SHP77 (cell line): ENCODE data around the gene TNFRSF1B.
"Not testable (repeated sequence)": the region's sequence is repeated elsewhere in the genome, so short reads cannot be mapped to it uniquely, and the experiment has no call there.

Experiments used
- DNase-seq, 2 experiments: peaks; one replicate each; lab custom pipeline; 2025; lab: John Stamatoyannopoulos, UW

The TNFRSF1B gene

DNA sequence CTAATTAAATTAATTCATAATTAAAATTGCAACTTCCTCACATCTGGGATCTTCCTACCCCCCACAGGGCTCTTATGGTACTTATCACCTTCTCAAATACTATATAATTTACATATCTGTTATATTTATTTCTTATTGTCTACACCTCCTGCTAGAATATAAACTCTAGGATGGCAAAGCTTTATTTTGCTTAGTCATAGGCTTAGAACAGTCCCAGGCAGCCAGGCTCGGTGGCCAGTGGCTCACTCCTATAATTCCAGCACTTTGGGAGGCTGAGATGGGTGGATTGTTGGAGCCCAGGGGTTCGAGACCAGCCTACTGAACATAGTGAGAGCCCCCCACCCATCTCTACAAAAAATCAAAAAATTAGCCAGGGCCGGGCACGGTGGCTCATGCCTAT, 53.0 kb downstream of the TNFRSF1B start:
- DNase-seq: no peak

DNA sequence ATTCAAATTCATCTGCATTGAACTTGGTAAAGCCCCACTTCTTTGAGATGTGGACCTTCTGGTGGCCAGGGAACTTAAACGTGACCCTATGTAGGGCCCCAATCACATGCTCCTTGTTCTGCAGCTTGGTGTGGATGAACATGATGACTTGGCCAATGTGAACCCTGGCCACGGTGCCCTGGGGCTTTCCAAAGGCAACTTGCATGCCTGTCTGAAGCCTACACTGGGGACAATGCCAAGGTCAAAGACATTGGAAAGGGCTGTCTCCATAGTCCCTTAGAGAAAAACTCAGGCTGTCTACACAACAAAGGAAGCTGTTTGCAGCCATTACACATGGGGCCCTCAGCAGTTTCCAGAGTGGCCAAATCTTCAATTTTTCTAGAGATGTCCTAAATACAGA, 54.1 kb downstream of the TNFRSF1B start:
- DNase-seq: no peak

DNA sequence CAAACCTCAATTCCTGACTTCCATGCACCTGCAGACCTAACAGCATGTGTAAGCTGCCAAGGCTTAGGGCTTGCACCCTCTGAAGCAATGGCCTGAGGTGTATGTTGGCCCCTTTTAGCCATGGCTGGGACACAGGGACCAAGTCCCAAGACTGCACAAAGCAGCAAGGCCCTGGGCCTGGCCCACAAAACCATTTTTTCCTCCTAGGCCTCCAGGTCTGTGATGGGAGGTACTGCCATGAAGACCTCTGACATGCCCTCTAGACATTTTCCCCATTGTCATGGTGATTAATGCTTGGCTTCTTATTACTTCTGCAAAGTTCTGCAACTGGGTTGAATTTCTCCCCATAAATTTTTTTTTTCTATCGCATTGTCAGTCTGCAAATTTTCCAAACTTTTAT, 55.9 kb downstream of the TNFRSF1B start:
- DNase-seq: not testable (repeated sequence)

DNA sequence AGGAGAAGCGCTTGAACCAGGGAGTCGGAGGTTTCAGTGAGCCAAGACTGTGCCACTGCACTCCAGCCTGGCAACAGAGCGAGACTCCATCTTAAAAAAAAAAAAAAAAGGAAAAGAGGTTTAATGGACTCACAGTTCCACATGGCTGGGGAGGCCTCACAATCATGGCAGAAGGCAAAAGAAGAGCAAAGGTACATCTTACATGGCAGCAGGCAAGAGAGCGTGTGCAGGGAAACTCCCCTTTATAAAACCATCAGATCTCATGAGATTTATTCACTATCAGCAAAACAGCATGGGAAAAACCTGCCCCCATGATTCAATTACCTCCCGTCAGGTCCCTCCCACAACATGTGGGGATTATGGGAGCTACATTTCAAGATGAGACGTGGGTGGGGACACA, 57.3 kb downstream of the TNFRSF1B start:
- DNase-seq: not testable (repeated sequence)

DNA sequence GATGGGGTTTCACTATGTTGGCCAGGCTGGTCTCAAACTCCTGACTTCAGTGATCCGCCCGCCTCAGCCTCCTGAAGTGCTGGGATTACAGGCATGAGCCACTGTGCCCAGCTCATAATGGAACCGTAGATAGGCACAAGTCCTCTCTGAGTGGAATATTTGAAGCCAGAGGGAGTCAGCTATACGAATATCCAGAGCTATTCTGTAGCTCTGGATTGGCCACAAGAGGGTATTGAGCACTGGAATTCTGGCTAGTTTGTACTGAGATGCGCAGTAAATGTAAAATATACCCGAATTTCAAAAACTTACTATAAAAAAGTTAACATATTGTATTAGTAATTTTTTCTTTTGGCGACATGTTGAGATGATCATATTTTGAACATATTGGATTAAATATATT, 62.2 kb downstream of the TNFRSF1B start:
- no peak for DNase-seq

DNA sequence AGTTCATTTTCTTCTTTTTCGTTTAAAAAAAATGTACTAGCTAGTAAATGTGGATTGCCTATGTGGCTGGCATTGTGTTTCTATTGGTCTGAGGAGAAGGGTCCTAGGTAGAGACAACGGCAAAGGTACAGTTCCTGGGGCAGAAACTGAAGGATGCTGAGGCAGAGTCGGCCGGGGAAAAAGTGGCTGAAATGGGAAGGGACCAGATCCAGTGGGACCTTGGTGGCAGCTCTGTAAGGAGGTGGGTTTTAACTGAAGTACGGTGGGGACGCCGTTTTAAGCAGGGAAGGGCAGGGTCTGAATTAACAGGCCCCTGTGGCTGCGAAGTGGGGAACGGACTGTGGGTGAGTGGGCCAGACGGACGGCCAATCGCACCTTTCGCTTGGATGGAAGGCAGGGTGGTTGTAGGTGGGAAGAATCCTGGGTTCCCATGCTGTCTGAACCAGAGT, 62.6 kb downstream of the TNFRSF1B start:
- no peak for DNase-seq

DNA sequence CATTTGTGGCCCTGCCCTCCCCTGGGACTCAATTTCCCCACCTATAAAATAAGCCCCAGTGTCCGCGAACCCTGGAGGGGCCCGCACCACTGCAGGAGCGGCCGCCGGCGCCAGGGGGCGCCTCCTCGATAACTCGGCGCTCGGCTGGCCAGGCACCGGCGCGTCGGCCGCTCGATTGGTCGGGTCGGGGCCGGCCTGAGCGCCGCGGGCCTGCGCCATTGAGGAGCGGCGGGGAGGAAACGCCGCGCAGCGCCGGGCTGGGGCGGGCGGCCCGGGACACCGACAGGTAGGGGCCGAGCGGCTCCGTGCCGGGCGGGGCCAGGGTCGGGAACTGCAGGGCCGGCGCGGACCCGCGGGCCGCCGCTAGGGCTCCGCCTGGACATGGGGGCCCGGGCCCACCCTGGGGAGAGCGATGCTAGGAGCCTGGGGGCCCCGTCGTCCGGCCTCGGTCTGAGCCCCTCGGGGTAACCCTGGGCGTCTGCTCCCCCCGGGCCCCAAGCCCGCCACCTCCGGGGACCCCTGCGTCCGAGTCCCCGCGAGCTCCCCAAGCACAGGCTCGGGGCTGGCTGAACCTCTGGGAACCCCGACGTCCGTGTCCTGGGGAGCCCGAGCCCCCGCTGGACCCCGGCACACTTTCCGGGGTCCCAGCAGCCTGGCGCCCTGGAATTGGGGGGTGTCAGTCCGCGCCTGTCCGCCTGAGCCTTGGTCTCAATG, 63.2 kb downstream of the TNFRSF1B start, which contains the start of gene VPS13D:
TSS of gene VPS13D (plus strand) at position 196 of the 714 bp plus-strand sequence. CDS start 4,237 bp downstream, outside the sequence.
- DNase-seq: peak; percentile 40 to 63

DNA sequence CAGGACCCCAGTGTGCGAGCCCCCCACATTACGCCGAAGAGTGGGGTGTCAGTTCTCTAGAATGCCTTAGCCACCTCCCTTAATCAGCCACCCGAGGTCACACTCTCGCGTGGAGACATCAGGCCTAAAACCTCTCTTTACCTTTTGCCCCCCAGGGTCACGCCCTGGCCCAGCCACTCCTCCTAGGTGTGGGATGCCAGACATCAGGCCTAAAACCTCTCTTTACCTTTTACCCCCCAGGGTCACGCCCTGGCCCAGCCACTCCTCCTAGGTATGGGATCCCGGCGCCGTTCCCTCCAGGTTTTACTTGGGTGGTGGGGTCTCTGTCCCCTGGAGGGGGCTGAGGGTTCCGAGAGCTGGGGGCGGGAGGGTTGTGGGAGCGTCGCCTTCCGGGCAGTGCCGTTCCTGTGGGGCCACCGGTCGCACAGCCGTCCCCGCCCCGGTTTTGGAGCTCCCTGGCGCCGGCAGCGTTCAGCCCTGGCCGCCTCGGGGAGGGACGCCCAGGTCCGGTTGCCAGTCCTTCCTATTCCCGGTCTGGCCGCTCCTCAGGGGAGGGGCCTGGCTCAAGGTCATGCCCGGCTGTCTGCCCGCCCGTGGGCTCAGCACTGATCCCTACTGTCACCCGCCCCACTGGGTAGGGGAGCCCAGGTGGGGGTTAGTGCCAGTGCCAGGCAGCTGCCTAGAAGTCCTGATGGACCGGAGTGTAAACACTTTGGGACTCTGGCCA, 63.9 kb downstream of the TNFRSF1B start:
- no peak for DNase-seq

DNA sequence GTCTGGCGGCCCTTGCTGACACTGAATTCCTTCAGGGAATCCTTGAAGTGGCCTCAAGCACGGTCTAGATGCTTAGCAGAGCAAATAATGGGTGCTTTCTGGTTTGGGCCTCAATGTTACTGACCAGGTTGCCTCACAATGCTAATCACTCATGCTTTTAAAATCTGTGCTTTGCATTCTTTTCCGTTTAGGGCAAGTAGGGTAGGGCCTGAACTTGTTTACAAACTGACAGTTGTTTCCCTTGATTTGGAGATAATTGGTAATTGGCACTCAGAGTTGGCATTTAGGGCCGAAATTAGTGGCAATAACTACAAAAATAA, 64.4 kb downstream of the TNFRSF1B start:
- DNase-seq: no peak

DNA sequence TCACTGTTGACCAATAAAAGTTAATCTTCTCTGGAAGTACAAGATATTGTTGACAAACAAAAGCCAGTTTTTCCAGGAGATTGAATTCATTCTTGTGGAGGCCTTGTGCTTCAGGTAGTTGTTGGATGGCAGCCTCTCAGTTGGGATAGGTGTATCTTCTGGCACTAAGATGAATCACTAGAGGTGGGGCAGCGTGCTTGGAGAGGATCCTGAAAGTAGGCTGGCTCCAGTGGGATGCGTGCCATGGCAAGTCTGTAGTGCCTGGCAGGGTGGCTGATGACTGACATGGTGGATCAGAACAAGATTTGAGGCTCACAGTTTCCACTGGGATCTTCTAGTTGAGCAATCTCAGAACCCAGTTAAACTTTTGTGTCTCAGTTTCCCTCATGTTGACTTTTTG, 65.4 kb downstream of the TNFRSF1B start:
- no peak for DNase-seq

DNA sequence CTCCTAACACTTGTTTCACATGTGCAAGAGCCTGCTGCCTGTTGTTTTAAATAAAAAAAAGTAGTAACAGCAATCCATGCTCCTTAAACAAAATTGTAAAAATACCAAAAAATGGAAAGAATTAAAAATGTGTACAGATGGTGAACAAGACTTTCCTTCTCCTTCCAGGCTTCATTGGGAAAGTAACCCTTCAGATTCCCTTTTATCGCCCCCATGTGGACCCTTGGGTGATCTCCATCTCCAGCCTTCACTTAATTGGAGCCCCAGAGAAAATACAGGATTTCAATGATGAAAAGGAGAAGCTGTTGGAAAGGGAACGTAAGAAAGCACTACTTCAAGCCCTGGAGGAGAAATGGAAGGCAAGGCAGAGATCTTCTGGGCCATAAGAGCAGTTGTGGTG, 77.3 kb downstream of the TNFRSF1B start:
- no peak for DNase-seq

DNA sequence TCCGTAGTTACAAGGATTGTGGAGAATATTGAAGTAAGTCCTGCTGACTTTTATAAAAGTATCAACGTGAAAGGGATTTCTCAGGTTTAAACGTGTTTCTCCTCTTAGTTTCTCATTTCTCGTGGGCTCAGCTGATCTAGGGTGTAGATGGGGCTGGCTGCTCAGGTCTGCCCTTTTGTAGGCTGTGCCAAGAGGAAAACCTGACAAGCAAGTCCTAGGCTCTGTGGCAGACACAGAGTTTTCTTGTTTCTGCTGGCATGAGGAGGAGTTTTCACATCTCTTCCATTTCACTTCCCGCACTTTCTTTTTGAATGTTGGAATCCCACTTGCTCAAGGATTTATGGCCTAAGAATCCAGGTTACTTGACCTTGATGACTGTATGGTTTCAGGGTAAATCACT, 77.8 kb downstream of the TNFRSF1B start:
- DNase-seq: no peak

DNA sequence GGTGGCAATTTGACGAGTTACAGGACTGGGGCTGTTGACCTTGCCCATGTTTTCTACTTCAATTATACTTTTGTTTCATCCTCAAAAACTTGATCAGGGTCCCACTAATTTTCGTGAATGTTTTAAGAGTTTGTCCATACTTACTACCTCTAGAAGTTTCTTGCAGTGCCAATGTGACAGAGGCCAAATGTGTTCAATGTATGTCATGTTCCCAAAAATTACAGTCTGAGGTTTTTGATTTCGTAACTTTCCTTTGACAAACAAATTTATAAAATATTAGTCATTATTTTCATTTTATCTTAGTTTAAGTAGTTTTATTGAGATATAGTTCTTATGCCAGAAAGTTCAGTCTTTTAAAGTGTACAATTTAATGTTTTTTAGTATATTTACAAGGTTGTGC, 78.3 kb downstream of the TNFRSF1B start:
- no peak for DNase-seq

DNA sequence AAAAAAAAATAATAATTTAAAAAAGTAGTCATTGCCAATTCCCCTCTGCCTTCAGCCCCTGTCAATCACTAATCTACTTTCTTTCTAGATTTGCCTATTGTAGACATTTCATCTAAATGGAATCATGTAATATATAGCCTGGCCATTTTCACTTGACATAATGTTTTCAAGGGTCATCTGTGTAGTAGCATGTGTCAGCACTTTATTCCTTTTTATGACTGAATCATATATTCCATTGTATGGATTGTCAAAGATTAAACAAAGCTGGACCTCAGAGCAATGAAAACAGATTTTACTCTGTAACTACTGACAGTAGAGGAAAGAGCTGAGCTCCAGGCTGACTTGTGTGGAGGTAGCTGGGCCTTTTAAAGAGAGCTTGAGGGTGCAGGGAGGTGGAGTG, 78.9 kb downstream of the TNFRSF1B start:
- DNase-seq: no peak

DNA sequence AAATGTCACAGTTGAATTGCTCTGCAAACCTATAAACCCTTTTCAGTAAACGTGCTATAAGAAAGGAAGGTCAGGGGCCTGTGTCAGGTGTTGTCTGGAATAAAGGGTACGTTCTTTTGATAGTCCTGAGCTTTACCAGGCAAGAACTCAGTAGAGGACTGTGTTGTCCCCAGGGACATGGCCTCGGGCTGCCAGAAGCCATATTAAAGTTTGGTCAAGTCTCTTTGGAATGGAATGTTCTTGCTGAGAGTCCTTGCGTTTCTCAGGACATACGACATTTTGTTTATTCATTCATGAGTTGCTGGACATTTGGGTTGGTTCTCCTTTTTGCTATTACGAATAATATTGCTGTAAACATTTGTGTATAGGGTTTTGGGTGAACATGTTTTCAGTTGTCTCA, 79.8 kb downstream of the TNFRSF1B start:
- DNase-seq: no peak

DNA sequence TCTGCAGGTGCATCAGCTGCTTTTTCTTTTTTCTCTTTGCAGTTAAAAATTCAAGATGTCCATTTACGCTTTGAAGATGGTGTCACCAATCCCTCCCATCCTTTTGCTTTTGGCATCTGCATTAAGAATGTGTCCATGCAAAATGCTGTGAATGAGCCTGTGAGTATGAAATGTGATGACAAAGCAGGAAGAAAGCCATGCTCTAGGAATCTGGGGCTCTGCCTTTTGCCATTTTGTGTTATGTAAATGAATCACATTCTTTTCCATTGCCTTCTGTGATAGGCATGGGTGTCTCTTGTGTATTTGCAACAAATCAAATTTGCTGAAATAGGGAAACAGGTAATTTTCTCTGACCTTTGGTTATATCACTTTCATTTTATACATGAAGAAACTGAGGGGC, 82.4 kb downstream of the TNFRSF1B start:
- DNase-seq: no peak

DNA sequence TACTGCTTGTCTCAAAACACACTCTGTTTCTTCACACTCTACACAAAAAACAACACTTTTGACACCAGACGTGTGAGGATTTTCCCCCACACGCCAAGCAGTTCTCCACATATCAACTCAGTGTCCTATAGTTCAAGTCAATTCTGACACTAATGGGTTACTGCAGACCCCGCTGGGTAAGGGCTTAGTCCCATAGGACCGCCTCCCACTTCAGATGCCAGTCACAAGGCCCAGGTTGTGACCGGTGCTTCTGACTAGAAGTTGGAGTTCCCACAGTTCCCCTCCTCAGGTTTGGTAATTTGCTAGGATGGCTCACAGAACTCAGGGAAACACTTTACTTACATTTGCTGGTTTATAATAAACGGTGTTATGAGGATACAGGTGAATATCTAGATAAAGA, 83.0 kb downstream of the TNFRSF1B start:
- DNase-seq: no peak

DNA sequence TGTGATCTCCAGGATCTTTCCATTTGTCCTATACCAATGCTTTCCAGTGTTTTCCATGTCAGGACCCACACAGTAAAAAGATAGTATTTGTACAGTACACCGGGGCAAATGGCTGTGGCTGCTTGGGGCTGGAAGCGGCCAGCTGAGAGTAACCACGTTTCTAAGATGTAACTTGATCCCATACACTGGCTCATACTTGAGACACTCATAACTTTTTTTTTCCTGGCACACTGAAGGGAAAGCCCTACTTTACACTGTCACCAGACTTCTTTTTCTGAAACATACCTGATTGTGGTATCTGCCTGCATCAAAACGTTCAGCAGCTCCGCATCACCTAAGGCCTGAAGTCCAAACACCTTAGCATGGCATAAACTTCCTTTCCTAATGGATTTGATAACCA, 84.7 kb downstream of the TNFRSF1B start:
- DNase-seq: no peak

DNA sequence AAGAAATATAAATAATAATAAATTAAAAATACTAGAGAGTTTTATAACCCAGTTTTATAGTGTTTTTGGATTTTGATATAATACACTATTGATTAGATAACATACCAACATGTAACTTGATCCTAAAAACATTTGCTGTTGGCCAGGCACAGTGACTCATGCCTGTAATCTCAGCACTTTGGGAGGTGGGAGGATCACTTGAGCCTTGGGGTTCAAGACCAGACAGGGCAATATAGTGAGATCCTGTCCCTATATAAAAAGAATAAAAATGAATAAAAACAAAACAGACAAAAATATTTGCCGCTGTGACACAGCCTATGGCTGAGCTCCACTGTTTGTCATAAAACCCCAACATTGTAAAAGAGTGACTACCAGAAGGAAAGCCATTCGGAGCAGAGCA, 89.1 kb downstream of the TNFRSF1B start:
- no peak for DNase-seq

DNA sequence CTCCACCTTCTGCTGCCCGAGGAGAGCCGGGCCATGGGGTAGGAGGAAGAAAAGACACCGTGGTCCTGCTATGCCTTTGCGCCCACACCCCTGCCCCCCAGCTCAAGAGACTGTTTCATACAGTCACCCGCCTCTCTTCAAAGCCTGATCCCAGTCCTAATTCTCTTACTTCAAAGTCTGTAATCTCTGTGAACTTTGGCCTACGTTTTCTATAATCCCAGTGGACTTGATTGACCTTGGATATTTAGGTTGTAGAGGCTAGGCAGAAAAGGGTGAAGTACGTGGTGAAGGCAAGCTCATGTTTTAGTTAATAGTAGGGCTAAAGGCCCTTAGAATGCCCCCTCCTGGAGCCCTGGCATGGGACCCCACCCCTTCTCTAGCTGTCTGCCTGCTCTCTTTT, 91.5 kb downstream of the TNFRSF1B start:
- DNase-seq: no peak
